Pancreas (tissue), 10 donors: ENCODE measurements around the gene DGKD. TPM values are rescaled to one million over a fixed set of nuclear protein-coding genes. Genes with fewer than 3 reads are reported as not detected.

Experiments used
- ATAC-seq, 4 donors: fragments of 200-7000 bp; cut with Tn5 transposase; one replicate each; pipeline versions ENCODE4 v1.8.0 to v1.9.1; 2020; ENCODE audit warnings: mild to moderate bottlenecking in 4 of 4, moderate library complexity in 4 of 4
- DNase-seq, 6 donors: peaks; one replicate each; pipeline ENCODE4 v3.0.0-alpha.2; 2020
- FAIRE-seq: peaks from 2 replicates; lab custom pipeline; 2012; peaks lifted over from hg19 to GRCh38; lab: Jason Lieb, UNC
- H3K27ac ChIP-seq, 4 donors: fragments of 200-600 bp; sonication (generic); 1 replicate in 3 of 4; 2 replicates in 1 of 4; pipeline versions ENCODE4 v1.5.0 to v1.8.0; 2020
- H3K27me3 ChIP-seq, 4 donors: fragments of 200-600 bp; one replicate each; pipeline ENCODE4 v1.8.0; 2021
- H3K36me3 ChIP-seq, 3 donors: fragments of 200-600 bp; sonication (generic) in 1 of 3; one replicate each; pipeline versions ENCODE4 v1.5.0 to v1.8.0; 2020 to 2021
- H3K4me1 ChIP-seq, 3 donors: fragments of 200-600 bp; one replicate each; pipeline ENCODE4 v1.8.0; 2021
- H3K4me3 ChIP-seq, 4 donors: fragments of 200-600 bp; sonication (generic) in 2 of 4; one replicate each; pipeline versions ENCODE4 v1.5.0 to v1.8.0; 2020 to 2021
- H3K9me3 ChIP-seq, 4 donors: fragments of 200-600 bp; one replicate each; pipeline ENCODE4 v1.8.0; 2021
- CTCF ChIP-seq, 4 donors: fragments of 200-600 bp; sonication (generic) in 3 of 4; IDR thresholded peaks; one replicate each; pipeline versions ENCODE4 v1.5.0 to v1.8.0; 2021; ENCODE audit warnings: antibody characterized with exemption in 4 of 4
- WGBS, 2 donors: extraction: QIAGEN DNeasy Blood & Tissue Kit; methylation state at CpG; one replicate each; pipeline ENCODE4 v1.1.7; 2013; 5-methylcytosine and 5-hydroxymethylcytosine counted together
- intact Hi-C, 3 donors: fragments of 100-400 bp; cut with DNase I; formaldehyde crosslinking; loops; one replicate each; pipeline versions ENCODE4 v1.11.1 to v1.14.2; 2022
- polyA plus RNA-seq, 2 donors: library from polyadenylated mRNA; stranded (reverse); fragments of 200-250 nt; gene quantifications; one replicate each; pipeline ENCODE4 v1.2.3, GENCODE V29; 2013
- total RNA-seq, 6 donors: library from RNA; stranded (reverse); fragmentation: NEBNext Ultra II Directional in 4 of 6; extraction: Animal tissue kit (Norgen Biotek cat#: 25700) in 4 of 6; gene quantifications; one replicate each; pipeline versions ENCODE4 v1.2.1 to v1.2.4, GENCODE V29; 2021 to 2023
- donor health status: healthy with polysubstance abuse.
- donor health status: DM: no; HTN: no; CAD: no; lungs with moderate emphysema.
- donor health status: DM: no; HTN: no; CAD: no.
- donor health status: control.
- donor health status: control.
- donor health status: Bipolar disorder and iron deficiency.
- donor health status: DM: yes; HTN: yes; CAD: no.
- donor health status: DM: no; HTN: no; CAD: no.
- donor health status: DM: no; HTN: no; CAD: no.
- donor health status: DM: yes; HTN: yes; CAD: no.

The DGKD gene
- total and polyA plus RNA-seq, 8 donors = 6.7 to 16.3 (median 8.9) TPM

- Histone ChIP-seq H3K4me1 (peaks cover 7 to 11% (median 8%) of the 10 kb centered on the region in 3 donors), H3K36me3 (no peaks in the 10 kb centered on the region), H3K27ac (no peak overlapping the region), H3K27me3 (no peaks in the 10 kb centered on the region), H3K4me3 (no peak overlapping the region), H3K9me3 (no peaks in the 10 kb centered on the region)
- intact Hi-C loops = no loop called here
- 87 to 89% methylated on average over 12 of the region's 12 CpGs for WGBS, 2 donors
- TF ChIP-seq CTCF (IDR thresholded peaks at IDR 0.05) = no peak
- FAIRE-seq (no peak), DNase-seq (no peak), ATAC-seq (no peak)
These were observed 30.7 kb downstream of the DGKD start for GRCh38 chr2:233384811-233385488.

- no peak overlapping the region for H3K27ac ChIP-seq
- 87 to 89% methylated on average over 14 of the region's 14 CpGs for WGBS, 2 donors
- H3K4me1 ChIP-seq = peaks cover 7 to 11% (median 8%) of the 10 kb centered on the region in 3 donors
- no peaks in the 10 kb centered on the region for H3K36me3 ChIP-seq
- intact Hi-C loops = no loop called here
- TF ChIP-seq CTCF (IDR thresholded peaks at IDR 0.05) = no peak
- no peaks in the 10 kb centered on the region for H3K27me3 ChIP-seq
- FAIRE-seq (no peak), ATAC-seq (no peak), DNase-seq (no peak)
- no peaks in the 10 kb centered on the region for H3K9me3 ChIP-seq
- no peak overlapping the region for H3K4me3 ChIP-seq
These were observed 31.3 kb downstream of the DGKD start for GRCh38 chr2:233385489-233386044.

GRCh38 chr2:233386382-233387041 is 32.2 kb downstream of the DGKD start:
- DNase-seq (no peak), FAIRE-seq (no peak), ATAC-seq (no peak)
- intact Hi-C loops = no loop called here
- H3K4me3 ChIP-seq = no peak overlapping the region
- no peaks in the 10 kb centered on the region for H3K9me3 ChIP-seq
- H3K27me3 ChIP-seq = no peaks in the 10 kb centered on the region
- H3K4me1 ChIP-seq = peaks cover 6 to 8% (median 7%) of the 10 kb centered on the region in 3 donors
- TF ChIP-seq CTCF (IDR thresholded peaks at IDR 0.05) = no peak
- H3K36me3 ChIP-seq = no peaks in the 10 kb centered on the region
- 84 to 88% methylated on average over 13 of the region's 13 CpGs for WGBS, 2 donors
- H3K27ac ChIP-seq = no peak overlapping the region

DNA sequence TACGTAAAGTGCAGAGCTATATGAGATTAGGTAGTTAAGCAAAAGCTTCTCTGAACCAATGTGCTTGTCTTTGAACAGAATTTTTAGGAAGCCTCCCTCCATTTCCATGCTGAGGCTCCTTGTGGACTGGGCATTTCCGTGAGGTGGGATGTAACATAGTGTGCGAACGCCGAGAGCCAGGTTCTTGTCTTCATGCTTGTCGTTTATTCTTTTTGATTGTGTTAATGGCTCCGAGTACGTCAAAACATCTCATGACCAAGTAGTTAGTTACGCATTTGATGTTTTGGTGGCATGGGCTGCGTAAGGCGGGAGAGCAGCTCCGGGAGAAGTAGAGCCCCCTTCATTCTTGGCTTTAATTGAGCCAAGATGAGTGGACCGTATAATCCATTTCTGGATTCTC is 32.9 kb downstream of the DGKD start:
- no peak overlapping the region for H3K27ac ChIP-seq
- H3K4me3 ChIP-seq = no peak overlapping the region
- H3K27me3 ChIP-seq = no peaks in the 10 kb centered on the region
- intact Hi-C loops = no loop called here
- TF ChIP-seq CTCF (IDR thresholded peaks at IDR 0.05) = no peak
- peaks cover 6 to 8% (median 7%) of the 10 kb centered on the region in 3 donors for H3K4me1 ChIP-seq
- DNase-seq (no peak), FAIRE-seq (no peak), ATAC-seq (no peak)
- no peaks in the 10 kb centered on the region for H3K36me3 ChIP-seq
- 90 to 93% methylated on average over 13 of the region's 13 CpGs for WGBS, 2 donors
- H3K9me3 ChIP-seq = no peaks in the 10 kb centered on the region
